Psoas muscle (tissue), 8 donors: ENCODE results near the gene FUBP1. TPM values are rescaled to one million over a fixed set of nuclear protein-coding genes. Genes with fewer than 3 reads are reported as not detected.
A peak's percentile ranks its signal among the peaks of the same experiment; 100 is the strongest.

ENCODE experiments used
- ATAC-seq, 4 donors: fragments of 200-7000 bp; cut with Tn5 transposase; one replicate each; pipeline ENCODE4 v1.9.1; 2020; ENCODE audit warnings: moderate library complexity in 3 of 4, mild to moderate bottlenecking in 2 of 4
- DNase-seq, 2 donors: peaks; one replicate each; pipeline ENCODE4 v3.0.0-alpha.2; 2020
- H3K27ac ChIP-seq: fragments of 200-600 bp; one replicate; pipeline ENCODE4 v1.8.0; 2022
- H3K27me3 ChIP-seq, 3 donors: fragments of 200-600 bp in 1 of 3; one replicate each; pipeline versions ENCODE4 v1.6.1 to v1.8.0; 2013 to 2022; ENCODE audit warnings: low read length in 2 of 3, mild to moderate bottlenecking in 2 of 3, moderate library complexity in 1 of 3; ENCODE audit not compliant: insufficient read depth in 3 of 3
- H3K36me3 ChIP-seq, 2 donors: fragments of 200-600 bp in 1 of 2; one replicate each; pipeline versions ENCODE4 v1.6.1 to v1.8.0; 2013 to 2022; ENCODE audit warnings: low read depth in 1 of 2, mild to moderate bottlenecking in 1 of 2, moderate library complexity in 1 of 2; ENCODE audit not compliant: insufficient read depth in 1 of 2
- H3K4me1 ChIP-seq: fragments of 200-600 bp; one replicate; pipeline ENCODE4 v1.8.0; 2022
- H3K4me3 ChIP-seq: fragments of 200-600 bp; one replicate; pipeline ENCODE4 v1.8.0; 2022; ENCODE audit warnings: mild to moderate bottlenecking
- H3K9me3 ChIP-seq: fragments of 200-600 bp; one replicate; pipeline ENCODE4 v1.8.0; 2022
- CTCF ChIP-seq: fragments of 200-600 bp; IDR thresholded peaks from one replicate; pipeline ENCODE4 v1.8.0; 2022; ENCODE audit warnings: antibody characterized with exemption
- WGBS, 3 donors: extraction: QIAGEN DNeasy Blood & Tissue Kit; methylation state at CpG; one replicate each; pipeline versions ENCODE4 v1.1.6 to v1.1.7; 2013; 5-methylcytosine and 5-hydroxymethylcytosine counted together
- intact Hi-C, 2 donors: fragments of 100-400 bp; cut with DNase I; formaldehyde crosslinking; loops; one replicate each; pipeline versions ENCODE4 v1.11.0 to v1.14.2; 2022
- polyA plus RNA-seq, 3 donors: library from polyadenylated mRNA; stranded (reverse); fragments of 200-250 nt; gene quantifications; one replicate each; pipeline ENCODE4 v1.2.3, GENCODE V29; 2013
- total RNA-seq, 4 donors: library from RNA; stranded (reverse); fragmentation: NEBNext Ultra II Directional in 2 of 4; extraction: Animal tissue kit (Norgen Biotek cat#: 25700) in 2 of 4; gene quantifications; one replicate each; pipeline versions ENCODE4 v1.2.1 to v1.2.4, GENCODE V29; 2021 to 2023
- donor health status: healthy with polysubstance abuse.
- donor health status: DM: no; HTN: no; CAD: no; lungs with moderate emphysema.
- donor health status: Bipolar disorder and iron deficiency.
- donor health status: healthy.
- donor health status: DM: yes; HTN: yes; CAD: no.
- donor health status: DM: no; HTN: no; CAD: no.
- donor health status: DM: no; HTN: no; CAD: no.
- donor health status: DM: yes; HTN: yes; CAD: no.

Gene FUBP1
- total and polyA plus RNA-seq, 7 donors, result 24.1 to 72.1 (median 50.9) TPM

DNA sequence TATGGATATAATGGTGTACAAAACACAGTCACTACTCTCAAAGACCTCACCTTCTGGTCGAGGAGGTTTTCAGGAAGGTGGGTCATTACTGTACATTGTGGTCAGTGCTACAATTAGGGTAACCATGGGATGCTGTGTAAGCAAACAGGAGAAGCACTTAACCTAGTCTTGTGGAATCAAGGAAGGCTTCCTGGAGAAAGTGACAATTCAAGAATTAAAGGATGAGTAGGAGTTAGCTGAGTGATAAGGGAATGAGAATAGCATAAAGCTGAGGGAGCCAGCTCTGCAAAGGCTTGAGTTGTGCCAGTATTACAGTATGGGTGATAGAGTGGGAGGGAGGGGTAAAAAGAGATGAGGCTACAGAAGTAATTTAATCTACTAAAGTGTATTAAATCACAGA lies 73.3 kb downstream of the FUBP1 start:
- Histone ChIP-seq H3K9me3 (no peaks in the 10 kb centered on the region), H3K36me3 (peaks cover 0 to 30% of the 10 kb centered on the region in 2 donors), H3K4me3 (no peak overlapping the region), H3K4me1 (peaks cover 52% of the 10 kb centered on the region), H3K27ac (peak overlapping the region; percentile 48), H3K27me3 (no peaks in the 10 kb centered on the region)
- 55 to 71% (median 58%) methylated on average over 1 of the region's 1 CpG for WGBS, 3 donors
- ATAC-seq (peak in 1 of 4 donors; percentile 5), DNase-seq (no peak)
- intact Hi-C loops, result no loop called here
- TF ChIP-seq CTCF, result no peak

- Histone ChIP-seq H3K4me1 (peaks cover 50% of the 10 kb centered on the region), H3K27ac (peak overlapping the region; percentile 81), H3K9me3 (no peaks in the 10 kb centered on the region), H3K36me3 (peaks cover 0 to 16% of the 10 kb centered on the region in 2 donors), H3K27me3 (no peaks in the 10 kb centered on the region), H3K4me3 (peak overlapping the region; percentile 51)
- ATAC-seq (peak; percentile 54 to 68 (median 64)), DNase-seq (no peak)
- peak; percentile 62 for TF ChIP-seq CTCF
- intact Hi-C loops, result loop anchor here (2.0 to 5.0 kb wide), 2 partner anchors 73 to 76 kb away; no protein-coding TSS in a partner anchor
- WGBS, 3 donors, result 7 to 19% (median 14%) methylated on average over 4 of the region's 4 CpGs
Observed at GRCh38 chr1:77900687-77901293, 78.1 kb downstream of the FUBP1 start.

DNA sequence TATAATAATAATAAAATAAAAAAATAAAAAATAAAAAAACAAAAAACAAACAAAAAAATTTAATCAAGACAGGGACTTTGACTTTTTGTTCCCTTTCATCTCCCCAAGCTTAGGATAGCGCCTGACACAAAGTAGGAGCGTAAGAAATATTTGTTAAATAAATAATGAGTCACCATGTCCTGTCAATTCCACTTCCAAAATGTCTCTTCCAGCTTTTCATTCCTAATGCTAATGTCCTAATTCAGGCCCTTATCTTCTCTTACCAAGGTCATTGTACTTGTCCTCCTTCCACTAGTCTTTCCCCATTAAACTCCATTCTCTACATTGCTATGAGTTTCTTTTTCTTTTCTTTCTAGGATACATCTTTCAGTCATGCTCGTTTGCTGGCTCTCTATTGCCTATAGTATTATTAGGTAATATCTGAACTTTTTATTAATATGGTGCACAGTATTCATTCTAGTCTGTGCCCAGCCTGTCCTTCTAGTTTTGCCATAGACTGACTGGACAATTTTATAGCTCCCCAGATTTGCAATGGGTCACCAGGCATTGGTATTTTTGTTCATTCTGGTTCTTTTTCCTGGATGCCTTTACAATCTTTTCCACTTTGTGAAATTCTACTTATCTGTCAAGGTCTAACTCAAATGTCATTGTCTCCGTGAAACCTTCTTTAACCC lies 79.1 kb downstream of the FUBP1 start:
- DNase-seq (no peak), ATAC-seq (peak; percentile 51 to 76 (median 68))
- H3K4me1 ChIP-seq, result peaks cover 44% of the 10 kb centered on the region
- peak overlapping the region; percentile 51 for H3K4me3 ChIP-seq
- TF ChIP-seq CTCF, result no peak
- H3K27ac ChIP-seq, result peak overlapping the region; percentile 81
- no peaks in the 10 kb centered on the region for H3K27me3 ChIP-seq
- H3K9me3 ChIP-seq, result no peaks in the 10 kb centered on the region
- intact Hi-C loops, result loop anchor here (2.0 to 5.0 kb wide), 2 partner anchors 72 to 75 kb away; no protein-coding TSS in a partner anchor
- H3K36me3 ChIP-seq, result peaks cover 0 to 19% of the 10 kb centered on the region in 2 donors
- WGBS, 3 donors, result 48 to 63% (median 50%) methylated on average over 4 of the region's 4 CpGs

Other genes starting within 250 kb of the FUBP1 start
- gene USP33, start 219.2 kb downstream of the FUBP1 start, total RNA-seq, result 10 to 100 TPM; 21.0 to 24.9 (median 23.4) TPM
- 10 to 100 TPM; 13.4 to 37.5 (median 15.0) TPM for gene USP33, start 219.2 kb downstream of the FUBP1 start, polyA plus RNA-seq
- 10 to 100 TPM; 11.2 to 17.0 (median 14.0) TPM for gene MIGA1, start 199.4 kb downstream of the FUBP1 start, total RNA-seq
- 10 to 100 TPM in 1 of 3 donors, 1 to 10 TPM in 2; 5.0 to 19.3 (median 5.4) TPM for gene MIGA1, start 199.4 kb downstream of the FUBP1 start, polyA plus RNA-seq
- 100 to 1,000 TPM; 161 to 541 (median 362) TPM for gene NEXN, start 90.4 kb downstream of the FUBP1 start, total RNA-seq
- gene NEXN, start 90.4 kb downstream of the FUBP1 start, polyA plus RNA-seq, result 100 to 1,000 TPM in 2 of 3 donors, 10 to 100 TPM in 1; 31.6 to 497 (median 321) TPM
- gene DNAJB4, start 25.9 kb upstream of the FUBP1 start, total RNA-seq, result 100 to 1,000 TPM in 3 of 4 donors, 10 to 100 TPM in 1; 98.8 to 209 (median 146) TPM
- gene DNAJB4, start 25.9 kb upstream of the FUBP1 start, polyA plus RNA-seq, result 100 to 1,000 TPM in 1 of 3 donors, 10 to 100 TPM in 2; 34.9 to 175 (median 85.7) TPM
- gene GIPC2, start 66.9 kb upstream of the FUBP1 start, total RNA-seq, result 1 to 10 TPM; 1.2 to 1.6 (median 1.4) TPM
- gene GIPC2, start 66.9 kb upstream of the FUBP1 start, polyA plus RNA-seq, result 1 to 10 TPM in 1 of 3 donors, under 1 TPM in 2; 0.68 to 1.0 (median 0.72) TPM